H9 (cell line): ENCODE results near the gene FBXL22. TPM values are rescaled to one million over a fixed set of nuclear protein-coding genes. Genes with fewer than 3 reads are reported as not detected.

Source experiments
- DNase-seq: peaks from one replicate; pipeline ENCODE4 v3.0.0-alpha.2; 2017
- H2AFZ ChIP-seq: one replicate; pipeline ENCODE4 v1.6.1; 2013; ENCODE audit warnings: mild to moderate bottlenecking, low read length, control low read depth, moderate library complexity
- H2AK5ac ChIP-seq: 2 replicates; pipeline ENCODE4 v1.6.1; 2013; ENCODE audit warnings: low read length, control low read depth, mixed read lengths; ENCODE audit not compliant: insufficient read length
- H2BK120ac ChIP-seq: one replicate; pipeline ENCODE4 v1.6.1; 2013; ENCODE audit warnings: low read depth, mild to moderate bottlenecking, low read length, control low read depth, inconsistent platforms; ENCODE audit not compliant: poor library complexity, severe bottlenecking
- H2BK12ac ChIP-seq: 2 replicates; pipeline ENCODE4 v1.6.1; 2013; ENCODE audit warnings: low read length, control low read depth, mixed read lengths, low read depth; ENCODE audit not compliant: insufficient read length
- H2BK15ac ChIP-seq: 2 replicates; pipeline ENCODE4 v1.6.1; 2013; ENCODE audit warnings: low read depth, low read length, control low read depth
- H2BK20ac ChIP-seq: one replicate; pipeline ENCODE4 v1.6.1; 2013; ENCODE audit warnings: low read depth, mild to moderate bottlenecking, low read length, control low read depth, inconsistent platforms; ENCODE audit not compliant: poor library complexity, severe bottlenecking
- H2BK5ac ChIP-seq: 2 replicates; pipeline ENCODE4 v1.6.1; 2013; ENCODE audit warnings: low read length, control low read depth, mixed read lengths; ENCODE audit not compliant: insufficient read length
- H3K14ac ChIP-seq: 2 replicates; pipeline ENCODE4 v1.6.1; 2013; ENCODE audit warnings: low read length, control low read depth; ENCODE audit not compliant: insufficient read depth
- H3K18ac ChIP-seq: 2 replicates; pipeline ENCODE4 v1.6.1; 2013; ENCODE audit warnings: low read depth, mild to moderate bottlenecking, mixed read lengths, low read length, control low read depth; ENCODE audit not compliant: insufficient read length
- H3K23ac ChIP-seq: 2 replicates; pipeline ENCODE4 v1.6.1; 2013; ENCODE audit warnings: low read length, control low read depth, mixed read lengths, low read depth; ENCODE audit not compliant: insufficient read length
- H3K23me2 ChIP-seq: 2 replicates; pipeline ENCODE4 v1.6.1; 2013; ENCODE audit warnings: low read depth, mild to moderate bottlenecking, mixed read lengths, low read length, control low read depth; ENCODE audit not compliant: insufficient read length, poor library complexity, severe bottlenecking
- H3K27ac ChIP-seq: 2 replicates; pipeline ENCODE4 v1.5.1; 2013; ENCODE audit warnings: low read length, control low read depth, mixed read lengths, low read depth; ENCODE audit not compliant: insufficient read length
- H3K27me3 ChIP-seq: 2 replicates; pipeline ENCODE4 v1.6.1; 2013; ENCODE audit warnings: low read length, control low read depth, inconsistent platforms; ENCODE audit not compliant: insufficient read depth
- H3K4ac ChIP-seq: 2 replicates; pipeline ENCODE4 v1.6.1; 2013; ENCODE audit warnings: low read depth, mild to moderate bottlenecking, control low read depth, inconsistent platforms, low read length, moderate library complexity
- H3K4me1 ChIP-seq: 2 replicates; pipeline ENCODE4 v1.6.1; 2013; ENCODE audit warnings: low read length, control low read depth, inconsistent platforms; ENCODE audit not compliant: insufficient read depth
- H3K4me2 ChIP-seq: 2 replicates; pipeline ENCODE4 v1.6.1; 2013; ENCODE audit warnings: low read length, control low read depth, mixed read lengths; ENCODE audit not compliant: insufficient read length, insufficient read depth
- H3K56ac ChIP-seq: 2 replicates; pipeline ENCODE4 v1.6.1; 2013; ENCODE audit warnings: low read depth, mild to moderate bottlenecking, mixed read lengths, low read length, control low read depth; ENCODE audit not compliant: insufficient read length
- H3K79me1 ChIP-seq: 2 replicates; pipeline ENCODE4 v1.6.1; 2013; ENCODE audit warnings: low read depth, mild to moderate bottlenecking, moderate library complexity, low read length, control low read depth, inconsistent platforms; ENCODE audit not compliant: insufficient read depth, poor library complexity, severe bottlenecking
- H3K79me2 ChIP-seq: 2 replicates; pipeline ENCODE4 v1.6.1; 2013; ENCODE audit warnings: low read length, control low read depth, inconsistent platforms; ENCODE audit not compliant: insufficient read depth
- H3K9ac ChIP-seq: 2 replicates; pipeline ENCODE4 v1.6.1; 2013; ENCODE audit warnings: low read length, control low read depth, mixed read lengths; ENCODE audit not compliant: insufficient read length; ENCODE audit errors: extremely low read depth
- H3K9me3 ChIP-seq: one replicate; pipeline ENCODE4 v1.6.1; 2013; ENCODE audit warnings: low read depth, low read length, inconsistent platforms; ENCODE audit not compliant: control insufficient read depth
- H3T11ph ChIP-seq: one replicate; pipeline ENCODE4 v1.6.1; 2013; ENCODE audit warnings: mild to moderate bottlenecking, low read length, control low read depth, inconsistent platforms
- H4K20me1 ChIP-seq: one replicate; pipeline ENCODE4 v1.6.1; 2013; ENCODE audit not compliant: control insufficient read depth, insufficient read length, insufficient read depth
- H4K5ac ChIP-seq: 2 replicates; pipeline ENCODE4 v1.6.1; 2013; ENCODE audit warnings: low read depth, mild to moderate bottlenecking, mixed read lengths, low read length, control low read depth; ENCODE audit not compliant: insufficient read length
- H4K8ac ChIP-seq: replicated peaks from 2 replicates; pipeline ENCODE4 v1.6.1; 2013; ENCODE audit warnings: low read length, control low read depth, mixed read lengths, low read depth; ENCODE audit not compliant: insufficient read length
- H4K91ac ChIP-seq: 2 replicates; pipeline ENCODE4 v1.6.1; 2013; ENCODE audit warnings: low read depth, mild to moderate bottlenecking, moderate library complexity, mixed read lengths, low read length, control low read depth; ENCODE audit not compliant: insufficient read length
- H3K27ac Mint-ChIP-seq, 3 experiments: 2 replicates in 2 of 3; 3 replicates in 1 of 3; pipeline ENCODE4 v1.8.0; 2020 to 2021; ENCODE audit warnings: mixed read lengths in 3 of 3, mild to moderate bottlenecking in 1 of 3, moderate library complexity in 1 of 3
- H3K27me3 Mint-ChIP-seq: 2 replicates; pipeline ENCODE4 v1.8.0; 2021; ENCODE audit warnings: low read depth, mild to moderate bottlenecking, moderate library complexity, mixed read lengths
- H3K36me3 Mint-ChIP-seq, 3 experiments: 2 replicates in 2 of 3; 3 replicates in 1 of 3; pipeline ENCODE4 v1.8.0; 2020 to 2021; ENCODE audit warnings: low read depth in 3 of 3, mixed read lengths in 3 of 3; ENCODE audit not compliant: insufficient read depth in 1 of 3
- H3K4me1 Mint-ChIP-seq, 2 experiments: 2 replicates each; pipeline ENCODE4 v1.8.0; 2020; ENCODE audit warnings: mixed read lengths in 2 of 2
- H3K4me3 Mint-ChIP-seq, 2 experiments: 2 replicates in 1 of 2; 3 replicates in 1 of 2; pipeline ENCODE4 v1.8.0; 2020 to 2021; ENCODE audit warnings: mild to moderate bottlenecking in 2 of 2, mixed read lengths in 2 of 2, moderate library complexity in 1 of 2
- H3K9me3 Mint-ChIP-seq, 2 experiments: 2 replicates in 1 of 2; 3 replicates in 1 of 2; pipeline ENCODE4 v1.8.0; 2020; ENCODE audit warnings: mild to moderate bottlenecking in 2 of 2, mixed read lengths in 2 of 2, moderate library complexity in 1 of 2
- CTCF ChIP-seq: fragments of 200-600 bp; sonication (generic); conservative IDR thresholded peaks from 3 replicates; pipeline ENCODE4 v1.8.0; 2021; ENCODE audit warnings: antibody characterized with exemption, mild to moderate bottlenecking
- WGBS: extraction: QIAGEN DNeasy Blood & Tissue Kit; methylation state at CpG from one replicate; pipeline ENCODE4 v1.1.7; 2013; ENCODE audit warnings: missing lambda C conversion rate, low lambda C conversion rate, mixed read lengths; ENCODE audit not compliant: insufficient read length; ENCODE audit errors: extremely low coverage; 5-methylcytosine and 5-hydroxymethylcytosine counted together
- total RNA-seq: library from RNA; stranded (reverse); gene quantifications from 2 replicates; pipeline ENCODE4 v1.2.1, GENCODE V29; 2021

Gene FBXL22
- total RNA-seq, 1 experiment from 2014 or later = 0.52 TPM

GRCh38 chr15:63564093-63564492 is 33.1 kb upstream of the FBXL22 start:
- WGBS = no CpG with 5 or more reads among the region's 3 CpGs
- Mint-ChIP-seq H3K27ac (no peak overlapping the region), H3K36me3 (peaks cover 7 to 18% (median 7%) of the 10 kb centered on the region in 3 experiments; a peak in 4 of 7 replicates), H3K4me3 (no peak overlapping the region), H3K9me3 (no peaks in the 10 kb centered on the region), H3K4me1 (peaks cover 21 to 22% of the 10 kb centered on the region in 2 experiments), H3K27me3 (no peaks in the 10 kb centered on the region)
- Histone ChIP-seq H2BK120ac (no peak overlapping the region), H3K79me2 (no peaks in the 10 kb centered on the region), H3K9ac (no peak overlapping the region), H2BK15ac (no peak overlapping the region), H3K23ac (no peak overlapping the region), H3K79me1 (no peaks in the 10 kb centered on the region), H2BK20ac (no peak overlapping the region), H3K4me2 (no peak overlapping the region), H4K91ac (no peak overlapping the region), H2BK5ac (no peak overlapping the region), H4K5ac (no peak overlapping the region), H3K27ac (no peak overlapping the region), H3K14ac (no peak overlapping the region), H2AK5ac (no peak overlapping the region), H3K18ac (no peak overlapping the region), H3K27me3 (no peaks in the 10 kb centered on the region), H3K23me2 (no peaks in the 10 kb centered on the region), H2AFZ (no peak overlapping the region), H3K4me1 (peaks cover 16% of the 10 kb centered on the region), H2BK12ac (no peak overlapping the region), H3K4ac (no peak overlapping the region), H4K20me1 (no peaks in the 10 kb centered on the region), H3T11ph (no peak overlapping the region), H3K56ac (no peak overlapping the region), H3K9me3 (no peaks in the 10 kb centered on the region), H4K8ac (no peak overlapping the region)
- no peak for DNase-seq
- no peak for TF ChIP-seq CTCF
